OCI-LY7 (cell line): ENCODE data around the gene TDRD5.

Experiments
- CTCF ChIP-seq: fragments of 200-600 bp; sonication (generic); conservative IDR thresholded peaks from 2 replicates; pipeline ENCODE4 v1.5.1; 2014; ENCODE audit warnings: mild to moderate bottlenecking, antibody characterized with exemption, low read length, moderate library complexity, mixed read lengths
- EZH2phosphoT487 ChIP-seq: fragments of 200-600 bp; sonication (generic); IDR thresholded peaks from 2 replicates; pipeline ENCODE4 v1.6.1; 2018; ENCODE audit warnings: low read depth, borderline replicate concordance, mild to moderate bottlenecking, mixed run types, antibody characterized with exemption, low read length, moderate library complexity, mixed read lengths

- TF ChIP-seq EZH2phosphoT487 (no peak), CTCF (no peak)
Measured at GRCh38 chr1:179598631-179599030, 7.0 kb downstream of the TDRD5 start.
